IMR-90 (cell line): ENCODE results near the gene CD300LF.

Source experiments
- CEBPB ChIP-seq: IDR thresholded peaks from 2 replicates; pipeline ENCODE4 v1.6.1; 2012; ENCODE audit warnings: low read depth, low read length, improper control_type of control experiment
- CHD1 ChIP-seq: IDR thresholded peaks from 2 replicates; pipeline ENCODE4 v1.6.1; 2012; ENCODE audit warnings: low read depth, low read length, improper control_type of control experiment
- CTCF ChIP-seq: conservative IDR thresholded peaks from 2 replicates; pipeline ENCODE4 v1.5.1; 2012; ENCODE audit warnings: mild to moderate bottlenecking, low read depth, low read length, improper control_type of control experiment
- MAFK ChIP-seq: IDR thresholded peaks from 2 replicates; pipeline ENCODE4 v1.6.1; 2012; ENCODE audit warnings: low read depth, low read length, improper control_type of control experiment
- NFE2L2 ChIP-seq: fragments of 150-350 bp; IDR thresholded peaks from 2 replicates; pipeline ENCODE4 v1.6.1; 2016; ENCODE audit warnings: low read depth, mild to moderate bottlenecking, low read length
- POLR2A ChIP-seq: IDR thresholded peaks from 2 replicates; pipeline ENCODE4 v1.6.1; 2012; ENCODE audit warnings: mild to moderate bottlenecking, low read depth, low read length
- RAD21 ChIP-seq: IDR thresholded peaks from 2 replicates; pipeline ENCODE4 v1.6.1; 2012; ENCODE audit warnings: low read length, improper control_type of control experiment
- RCOR1 ChIP-seq: IDR thresholded peaks from 2 replicates; pipeline ENCODE4 v1.6.1; 2012; ENCODE audit warnings: mild to moderate bottlenecking, low read length, improper control_type of control experiment; ENCODE audit not compliant: insufficient replicate concordance
- RFX5 ChIP-seq: IDR thresholded peaks from 2 replicates; pipeline ENCODE4 v1.8.0; 2012; ENCODE audit warnings: low read depth, mild to moderate bottlenecking, low read length, moderate library complexity
- SMC3 ChIP-seq: fragments of 150-350 bp; IDR thresholded peaks from 2 replicates; pipeline ENCODE4 v1.6.1; 2016; ENCODE audit warnings: low read depth, mild to moderate bottlenecking, antibody characterized with exemption, low read length, moderate library complexity

GRCh38 chr17:74654742-74655141 is 58.0 kb downstream of the CD300LF start:
- TF ChIP-seq CTCF (no peak), CHD1 (no peak), POLR2A (no peak), NFE2L2 (no peak), MAFK (no peak), SMC3 (no peak), RAD21 (no peak), RFX5 (no peak), CEBPB (no peak), RCOR1 (no peak)
